Glutamatergic neuron (in vitro differentiated cells): ENCODE data around the gene PRR13. TPM values are rescaled to one million over a fixed set of nuclear protein-coding genes. Genes with fewer than 3 reads are reported as not detected.

Experiments
- DNase-seq: peaks from one replicate; pipeline ENCODE4 v3.0.0; 2022
- H3K27ac Mint-ChIP-seq: one replicate; pipeline ENCODE4 v1.8.0; 2020; ENCODE audit warnings: mild to moderate bottlenecking, mixed read lengths, inconsistent platforms; ENCODE audit not compliant: unreplicated experiment
- H3K27me3 Mint-ChIP-seq: one replicate; pipeline ENCODE4 v1.8.0; 2020; ENCODE audit warnings: mild to moderate bottlenecking, moderate library complexity, mixed read lengths, inconsistent platforms; ENCODE audit not compliant: unreplicated experiment
- H3K36me3 Mint-ChIP-seq: one replicate; pipeline ENCODE4 v1.8.0; 2020; ENCODE audit warnings: mild to moderate bottlenecking, mixed read lengths, inconsistent platforms; ENCODE audit not compliant: unreplicated experiment
- H3K4me1 Mint-ChIP-seq: one replicate; pipeline ENCODE4 v1.8.0; 2020; ENCODE audit warnings: mild to moderate bottlenecking, low read depth, mixed read lengths, inconsistent platforms; ENCODE audit not compliant: unreplicated experiment
- H3K4me3 Mint-ChIP-seq: one replicate; pipeline ENCODE4 v1.8.0; 2020; ENCODE audit warnings: mild to moderate bottlenecking, mixed read lengths, inconsistent platforms; ENCODE audit not compliant: unreplicated experiment
- H3K9me3 Mint-ChIP-seq: one replicate; pipeline ENCODE4 v1.8.0; 2020; ENCODE audit warnings: mild to moderate bottlenecking, moderate library complexity, mixed read lengths, inconsistent platforms; ENCODE audit not compliant: unreplicated experiment
- CTCF ChIP-seq: fragments of 200-600 bp; sonication (generic); IDR thresholded peaks from one replicate; pipeline ENCODE4 v1.5.0; 2021; ENCODE audit not compliant: partially characterized antibody, unreplicated experiment
- total RNA-seq: library from RNA; stranded (reverse); fragmentation: NEBNext Ultra II Directional; extraction: Animal tissue kit (Norgen Biotek cat#: 25700); gene quantifications from one replicate; pipeline ENCODE4 v1.2.1, GENCODE V29; 2021; ENCODE audit not compliant: unreplicated experiment

PRR13 gene
- total RNA-seq, 1 donor from 2014 or later, result 105 TPM

- Mint-ChIP-seq H3K4me3 (no peak within 1 kb of the TSS), H3K27me3 (peaks cover 3% of the 10 kb centered on the region), H3K9me3 (no peaks in the 10 kb centered on the region), H3K27ac (no peak within 1 kb of the TSS), H3K36me3 (no peaks in the 10 kb centered on the region), H3K4me1 (no peaks in the 10 kb centered on the region)
- TF ChIP-seq CTCF, result no peak
- no peak for DNase-seq
Measured at GRCh38 chr12:53423597-53423996, 17.9 kb upstream of the PRR13 start, which contains the start of gene AMHR2. Gene AMHR2, plus strand, starts transcription at chr12:53423855. Its CDS starts 80 bp downstream, at chr12:53423935.

- Mint-ChIP-seq H3K4me1 (no peaks in the 10 kb centered on the region), H3K27me3 (peaks cover 3% of the 10 kb centered on the region), H3K4me3 (no peak overlapping the region), H3K9me3 (no peaks in the 10 kb centered on the region), H3K36me3 (no peaks in the 10 kb centered on the region), H3K27ac (no peak overlapping the region)
- DNase-seq, result no peak
- TF ChIP-seq CTCF, result no peak
Measured at GRCh38 chr12:53424626-53425514, 16.7 kb upstream of the PRR13 start.

- TF ChIP-seq CTCF, result no peak
- H3K4me3 Mint-ChIP-seq, result no peak overlapping the region
- H3K9me3 Mint-ChIP-seq, result no peaks in the 10 kb centered on the region
- H3K27me3 Mint-ChIP-seq, result peaks cover 5% of the 10 kb centered on the region
- peaks cover 4% of the 10 kb centered on the region for H3K36me3 Mint-ChIP-seq
- H3K27ac Mint-ChIP-seq, result no peak overlapping the region
- DNase-seq, result no peak
- H3K4me1 Mint-ChIP-seq, result peaks cover 4% of the 10 kb centered on the region
Measured at GRCh38 chr12:53425515-53426150, 15.9 kb upstream of the PRR13 start.

- Mint-ChIP-seq H3K4me1 (peaks cover 4% of the 10 kb centered on the region), H3K9me3 (no peaks in the 10 kb centered on the region), H3K27me3 (peaks cover 4% of the 10 kb centered on the region), H3K4me3 (no peak overlapping the region), H3K27ac (no peak overlapping the region), H3K36me3 (peaks cover 4% of the 10 kb centered on the region)
- TF ChIP-seq CTCF, result no peak
- DNase-seq, result no peak
Measured at GRCh38 chr12:53427905-53428594, 13.5 kb upstream of the PRR13 start.
